GM21515 (cell line): ENCODE measurements around the gene MRGPRF.
"Not testable (repeated sequence)": the region's sequence is repeated elsewhere in the genome, so short reads cannot be mapped to it uniquely, and the experiment has no call there.

Source experiments
- ATAC-seq: cut with Tn5 transposase; IDR thresholded peaks from one replicate; pipeline ENCODE4 v1.9.1; 2021; ENCODE audit not compliant: unreplicated experiment

MRGPRF gene

GRCh38 chr11:68990995-68991780 is 21.9 kb downstream of the MRGPRF start:
- no peak for ATAC-seq

- ATAC-seq: no peak
Measured at GRCh38 chr11:68989936-68990606, 23.0 kb downstream of the MRGPRF start.

GRCh38 chr11:68988491-68988890 is 24.6 kb downstream of the MRGPRF start:
- ATAC-seq: no peak

- no peak for ATAC-seq
Measured at GRCh38 chr11:68987211-68987610, 25.8 kb downstream of the MRGPRF start.

- no peak for ATAC-seq
Measured at GRCh38 chr11:68983801-68984200, 29.2 kb downstream of the MRGPRF start.

- no peak for ATAC-seq
Measured at GRCh38 chr11:68982134-68982533, 30.9 kb downstream of the MRGPRF start.

GRCh38 chr11:68980776-68981065 is 32.3 kb downstream of the MRGPRF start, which contains the start of gene MRGPRD:
MRGPRD (minus strand) TSS chr11:68980986; CDS start chr11:68980986, 0 bp downstream.
- no peak for ATAC-seq

- ATAC-seq: no peak
Measured at GRCh38 chr11:68979931-68980775, 32.9 kb downstream of the MRGPRF start.

GRCh38 chr11:68978931-68979594 is 34.0 kb downstream of the MRGPRF start:
- no peak for ATAC-seq

- ATAC-seq: no peak
Measured at GRCh38 chr11:68978626-68978930, 34.5 kb downstream of the MRGPRF start.

GRCh38 chr11:68977781-68978625 is 35.0 kb downstream of the MRGPRF start:
- no peak for ATAC-seq

GRCh38 chr11:68976563-68976962 is 36.5 kb downstream of the MRGPRF start:
- ATAC-seq: no peak

- ATAC-seq: no peak
Measured at GRCh38 chr11:68976095-68976494, 37.0 kb downstream of the MRGPRF start.

- no peak for ATAC-seq
Measured at GRCh38 chr11:68974421-68975194, 38.4 kb downstream of the MRGPRF start.

GRCh38 chr11:68973706-68974105 is 39.3 kb downstream of the MRGPRF start:
- not testable (repeated sequence) for ATAC-seq

GRCh38 chr11:68973219-68973618 is 39.8 kb downstream of the MRGPRF start:
- ATAC-seq: no peak

- no peak for ATAC-seq
Measured at GRCh38 chr11:68970921-68971636, 42.0 kb downstream of the MRGPRF start.

GRCh38 chr11:68969386-68969785 is 43.7 kb downstream of the MRGPRF start:
- ATAC-seq: no peak
